GM21786 (cell line): ENCODE results near the gene SPON1.
A peak's percentile ranks its signal among the peaks of the same experiment; 100 is the strongest.
"Not testable (repeated sequence)": the region's sequence is repeated elsewhere in the genome, so short reads cannot be mapped to it uniquely, and the experiment has no call there.

Experiments
- ATAC-seq: cut with Tn5 transposase; IDR thresholded peaks from one replicate; pipeline ENCODE4 v1.9.1; 2021; ENCODE audit not compliant: unreplicated experiment

SPON1 gene

GRCh38 chr11:14259878-14260277 lies 297.4 kb downstream of the SPON1 start:
- ATAC-seq: no peak

GRCh38 chr11:14261066-14261465 lies 298.5 kb downstream of the SPON1 start:
- ATAC-seq: no peak

GRCh38 chr11:14262271-14262846 lies 299.8 kb downstream of the SPON1 start:
- ATAC-seq: no peak

GRCh38 chr11:14264966-14265365 lies 302.4 kb downstream of the SPON1 start:
- ATAC-seq: no peak

- ATAC-seq: no peak
Observed at GRCh38 chr11:14266622-14267021, 304.1 kb downstream of the SPON1 start.

GRCh38 chr11:14267861-14268635 lies 305.5 kb downstream of the SPON1 start:
- ATAC-seq: no peak

GRCh38 chr11:14269692-14270573 lies 307.4 kb downstream of the SPON1 start:
- no peak for ATAC-seq

GRCh38 chr11:14270690-14271542 lies 308.4 kb downstream of the SPON1 start:
- ATAC-seq: peak; percentile 64

- ATAC-seq: no peak
Observed at GRCh38 chr11:14273895-14274294, 311.4 kb downstream of the SPON1 start.

GRCh38 chr11:14275076-14275475 lies 312.6 kb downstream of the SPON1 start:
- ATAC-seq: no peak

GRCh38 chr11:14278869-14279268 lies 316.3 kb downstream of the SPON1 start:
- ATAC-seq: not testable (repeated sequence)

- no peak for ATAC-seq
Observed at GRCh38 chr11:14288189-14288935, 325.8 kb downstream of the SPON1 start.

- no peak for ATAC-seq
Observed at GRCh38 chr11:14290422-14290821, 327.9 kb downstream of the SPON1 start.

- no peak for ATAC-seq
Observed at GRCh38 chr11:14299921-14300320, 337.4 kb downstream of the SPON1 start.

GRCh38 chr11:14300661-14301304 lies 338.3 kb downstream of the SPON1 start:
- peak; percentile 61 for ATAC-seq

- ATAC-seq: no peak
Observed at GRCh38 chr11:14304601-14305000, 342.1 kb downstream of the SPON1 start.

- no peak for ATAC-seq
Observed at GRCh38 chr11:14305649-14306048, 343.1 kb downstream of the SPON1 start.

- no peak for ATAC-seq
Observed at GRCh38 chr11:14306481-14306880, 344.0 kb downstream of the SPON1 start.

- ATAC-seq: peak; percentile 39
Observed at GRCh38 chr11:14308114-14308896, 345.8 kb downstream of the SPON1 start.
